SIG-M5 treated with dmso at 0.1 percent for 504 hours (cell line): ENCODE results near the gene GPRC5B.
A peak's percentile ranks its signal among the peaks of the same experiment; 100 is the strongest.

Experiments used
- DNase-seq: peaks from one replicate; lab custom pipeline; 2025; ENCODE audit not compliant: unreplicated experiment; lab: John Stamatoyannopoulos, UW

GPRC5B gene

GRCh38 chr16:19822533-19822932 lies 62.1 kb downstream of the GPRC5B start:
- DNase-seq: no peak

DNA sequence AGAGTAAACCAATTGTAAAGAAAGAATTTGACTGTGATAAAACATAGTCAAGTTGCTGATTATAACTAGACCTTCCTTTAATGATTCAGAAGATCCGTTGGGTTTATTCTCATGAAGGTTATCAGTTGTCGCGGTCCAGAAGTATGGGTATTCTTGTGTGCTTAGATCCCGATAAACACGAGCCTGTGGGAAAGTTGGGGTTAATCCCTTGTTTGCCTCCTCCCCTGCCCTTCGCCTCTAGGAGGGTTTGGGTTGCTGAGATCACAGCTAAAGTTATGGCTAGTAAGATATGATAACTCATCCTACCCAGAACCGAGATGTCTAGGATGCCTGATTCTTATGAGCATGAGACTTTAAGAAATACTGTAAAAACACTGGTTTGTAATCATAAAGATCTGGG lies 66.8 kb downstream of the GPRC5B start:
- DNase-seq: no peak

DNA sequence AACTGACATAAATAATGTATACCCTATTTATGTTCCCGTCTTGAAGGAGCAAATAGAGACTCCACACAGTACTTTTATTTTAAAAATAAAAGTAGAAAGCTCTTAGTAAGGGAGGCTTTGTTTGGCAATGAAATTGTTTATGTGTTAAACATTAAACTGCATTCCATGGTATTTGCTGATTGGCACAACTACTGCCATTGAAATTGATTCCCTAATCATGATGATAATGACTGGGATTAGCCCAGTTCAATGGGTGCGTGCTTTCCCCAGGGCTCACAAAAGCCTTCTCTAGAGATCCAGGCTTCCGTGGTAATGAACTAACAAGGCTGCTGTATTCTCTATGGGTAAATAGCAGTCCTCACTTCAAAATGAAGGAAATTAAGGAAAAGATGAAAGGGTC lies 67.5 kb downstream of the GPRC5B start:
- DNase-seq: no peak

DNA sequence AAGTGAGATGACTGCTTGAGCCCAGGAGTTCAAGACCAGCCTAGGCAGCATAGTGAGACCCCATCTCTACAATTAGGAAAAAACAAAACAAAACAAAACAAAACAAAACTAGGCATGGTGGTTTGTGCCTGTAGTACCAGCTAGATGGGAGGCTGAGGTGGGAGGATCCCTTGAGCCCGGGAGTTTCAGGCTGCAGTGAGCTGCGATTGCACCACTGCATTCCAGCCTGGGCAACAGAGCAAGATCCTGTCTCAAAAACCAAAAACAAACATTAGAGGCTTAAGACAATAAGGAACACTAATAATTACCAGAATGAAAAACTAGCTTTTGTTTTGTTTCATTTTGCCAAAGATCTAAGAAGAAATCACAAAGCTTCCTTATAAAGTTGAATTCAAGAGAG lies 69.2 kb downstream of the GPRC5B start:
- DNase-seq: no peak

DNA sequence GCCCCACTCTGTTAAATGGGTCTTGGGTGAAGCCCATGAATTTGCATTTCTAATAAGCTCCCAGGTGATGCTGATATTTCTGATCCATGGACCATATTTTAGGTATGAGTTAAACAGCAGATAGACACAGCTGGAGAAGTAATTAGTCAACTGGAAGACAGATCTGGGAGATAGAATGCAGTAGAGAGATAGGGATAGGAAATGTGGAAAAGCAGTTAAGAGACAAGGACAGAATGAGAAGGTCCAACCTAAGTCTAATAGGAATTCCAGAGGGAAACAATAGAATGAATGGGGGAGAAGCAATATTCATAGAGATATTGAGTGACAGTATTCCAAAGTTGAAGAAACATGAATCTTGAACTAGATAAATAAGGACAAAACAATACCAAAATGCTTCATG lies 71.7 kb downstream of the GPRC5B start:
- no peak for DNase-seq

DNA sequence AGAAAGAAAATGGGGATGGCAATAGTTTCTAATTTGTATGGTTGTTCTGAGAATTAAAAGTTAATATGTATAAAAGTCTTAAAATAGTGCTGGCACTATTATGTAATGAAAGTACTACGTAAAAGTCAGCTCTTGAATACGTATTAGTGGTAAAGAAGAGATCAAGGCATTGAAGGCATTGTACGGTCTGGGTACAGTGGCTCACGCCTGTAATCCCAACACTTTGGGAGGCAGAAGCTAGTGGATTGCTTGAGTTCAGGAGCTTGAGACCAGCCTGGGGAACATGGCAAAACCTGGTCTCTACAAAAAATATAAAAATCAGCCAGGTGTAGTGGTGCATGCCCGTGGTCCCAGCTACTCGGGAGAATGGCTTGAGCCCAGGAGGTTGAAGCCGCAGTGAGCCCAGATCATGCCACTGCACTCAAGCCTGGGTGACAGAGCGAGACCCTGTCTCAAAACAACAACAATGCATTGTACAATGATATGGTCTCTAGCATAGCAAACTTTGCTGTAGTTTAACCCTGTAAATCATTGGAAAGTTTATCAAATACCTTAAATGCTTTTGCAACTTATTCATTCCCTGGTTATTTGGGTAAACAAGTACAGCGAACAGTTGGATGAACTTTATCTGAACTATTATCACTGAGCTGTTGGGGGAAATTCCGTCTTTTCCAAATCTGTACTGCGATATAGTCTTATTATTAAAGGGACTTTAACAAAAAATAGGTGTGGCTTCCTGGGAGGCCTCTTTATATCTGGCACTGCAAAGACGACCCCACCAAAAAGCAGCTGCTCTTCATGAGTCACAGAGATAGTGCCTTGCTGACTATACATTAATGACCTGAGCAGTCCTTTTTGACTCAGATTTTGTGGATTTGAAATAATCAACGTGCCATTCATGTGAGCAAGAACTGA lies 73.6 kb downstream of the GPRC5B start:
- no peak for DNase-seq

GRCh38 chr16:19809693-19810092 lies 75.0 kb downstream of the GPRC5B start:
- no peak for DNase-seq

DNA sequence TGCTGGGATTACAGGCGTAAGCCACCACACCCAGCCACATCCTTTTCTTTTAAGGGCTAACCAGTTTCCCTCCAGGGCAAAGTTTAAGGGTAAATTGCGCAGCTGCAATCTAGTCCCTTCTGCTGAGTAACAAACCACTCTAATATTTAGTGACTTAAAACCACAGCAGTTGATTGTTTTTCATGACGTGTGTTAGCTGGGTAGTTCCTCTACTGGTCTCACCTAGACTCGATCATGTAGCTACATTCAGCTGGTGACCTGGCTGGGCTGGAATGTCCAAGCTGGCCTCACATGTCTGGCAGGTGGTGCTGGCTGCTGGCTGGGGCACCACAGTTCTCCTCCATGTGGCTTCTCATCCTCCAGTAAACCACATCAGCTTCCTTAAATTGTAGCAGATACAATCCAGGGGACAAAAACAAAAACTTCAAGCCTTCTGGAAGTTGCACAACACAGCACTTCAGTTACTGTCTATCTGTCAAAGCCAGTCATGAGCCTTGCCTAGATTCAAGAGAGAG lies 75.5 kb downstream of the GPRC5B start:
- DNase-seq: peak; percentile 37

DNA sequence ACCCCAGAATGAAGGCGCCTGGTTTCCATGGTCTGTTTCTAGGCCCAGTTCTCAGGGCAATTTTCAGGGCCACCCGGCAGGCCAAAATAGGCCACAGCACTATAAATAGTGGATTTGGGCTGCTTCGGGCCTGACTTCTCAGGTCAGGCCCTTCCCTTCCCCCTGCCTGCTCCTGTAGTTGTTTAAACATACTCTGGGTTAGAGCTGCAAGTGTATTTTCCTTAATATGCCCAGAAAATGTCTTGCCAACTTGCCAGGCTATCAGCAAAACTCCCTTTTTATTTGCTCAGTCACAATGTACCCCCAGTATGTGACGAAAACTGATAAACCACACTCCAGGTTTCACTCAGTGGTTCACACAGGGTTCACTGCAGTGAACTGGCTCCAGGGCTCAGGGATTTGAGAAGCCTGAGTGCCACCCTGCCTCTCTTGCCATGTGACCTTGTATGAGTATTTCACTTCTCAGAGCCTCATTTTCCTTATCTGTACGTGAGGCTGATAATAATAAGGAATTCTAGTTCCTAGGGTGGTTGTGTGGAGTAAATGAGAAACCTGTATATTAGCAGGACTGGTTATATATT lies 76.5 kb downstream of the GPRC5B start:
- no peak for DNase-seq
